ENCODE measurements around the gene GPM6B.

GPM6B gene

DNA sequence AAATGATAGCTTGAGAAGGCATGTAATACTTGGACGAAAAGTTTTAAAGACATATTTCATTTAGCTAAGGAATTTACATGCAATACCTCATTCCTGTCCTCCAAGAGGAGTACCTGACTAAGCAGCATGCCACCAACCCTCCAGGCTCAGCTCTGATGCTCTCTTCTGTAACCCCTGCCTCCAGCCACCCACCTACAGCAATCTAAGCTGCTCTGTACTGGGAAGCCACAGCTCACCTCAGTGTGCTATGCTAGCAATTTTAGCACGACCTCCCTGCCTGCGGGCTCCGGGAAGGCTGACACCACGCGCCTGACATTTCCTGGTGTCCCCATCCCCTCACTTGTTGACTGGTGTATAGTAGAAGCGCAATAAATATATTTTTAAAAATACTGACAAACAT is 23.2 kb upstream of the GPM6B start:
- no peak overlapping the region for H3K4me3 ChIP-seq (ENCODE audit: low read depth, low read length)
- TF ChIP-seq CTCF (IDR thresholded peaks at IDR 0.05; ENCODE audit: low read depth, low read length) (no peak), POLR2A (IDR thresholded peaks at IDR 0.05; ENCODE audit: extremely low read depth, insufficient read length) (no peak), MYC (IDR thresholded peaks at IDR 0.05; ENCODE audit: low read depth, low read length) (no peak)
- TF ChIP-seq, protein P1, sequence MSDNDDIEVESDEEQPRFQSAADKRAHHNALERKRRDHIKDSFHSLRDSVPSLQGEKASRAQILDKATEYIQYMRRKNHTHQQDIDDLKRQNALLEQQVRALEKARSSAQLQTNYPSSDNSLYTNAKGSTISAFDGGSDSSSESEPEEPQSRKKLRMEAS (IDR thresholded peaks at IDR 0.05; ENCODE audit: low read depth, low read length): no peak
- DNase-seq (ENCODE audit: low read depth): no peak

GRCh38 chrX:13837290-13837745 is 20.4 kb upstream of the GPM6B start:
- TF ChIP-seq CTCF (IDR thresholded peaks at IDR 0.05; ENCODE audit: low read depth, low read length) (no peak), MYC (IDR thresholded peaks at IDR 0.05; ENCODE audit: low read depth, low read length) (no peak), POLR2A (IDR thresholded peaks at IDR 0.05; ENCODE audit: extremely low read depth, insufficient read length) (no peak)
- TF ChIP-seq, protein P1 (IDR thresholded peaks at IDR 0.05; ENCODE audit: low read depth, low read length): no peak
- DNase-seq (ENCODE audit: low read depth): no peak
- H3K4me3 ChIP-seq (ENCODE audit: low read depth, low read length): no peak overlapping the region

DNA sequence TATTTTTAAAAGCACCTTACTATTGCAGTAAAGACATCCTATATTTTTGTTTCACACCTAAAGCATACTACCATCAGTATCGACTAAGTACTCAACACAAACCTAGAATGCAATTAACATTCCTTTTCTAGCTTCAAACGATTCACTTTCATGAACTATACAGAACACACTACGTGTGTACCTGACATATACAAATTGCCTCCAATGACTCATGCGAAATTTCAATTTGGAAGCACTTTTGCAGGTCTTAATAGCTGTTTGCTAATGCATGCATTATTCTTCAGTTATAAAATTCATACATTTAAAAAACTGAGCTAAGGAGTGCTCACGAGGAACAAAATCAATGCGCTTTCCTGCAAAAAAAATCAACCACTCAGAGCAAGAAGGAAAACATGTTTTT is 19.7 kb upstream of the GPM6B start:
- no peak for DNase-seq (ENCODE audit: low read depth)
- TF ChIP-seq, protein P1 (IDR thresholded peaks at IDR 0.05; ENCODE audit: low read depth, low read length): no peak
- TF ChIP-seq POLR2A (IDR thresholded peaks at IDR 0.05; ENCODE audit: extremely low read depth, insufficient read length) (no peak), CTCF (IDR thresholded peaks at IDR 0.05; ENCODE audit: low read depth, low read length) (no peak), MYC (IDR thresholded peaks at IDR 0.05; ENCODE audit: low read depth, low read length) (no peak)
- no peak overlapping the region for H3K4me3 ChIP-seq (ENCODE audit: low read depth, low read length)

DNA sequence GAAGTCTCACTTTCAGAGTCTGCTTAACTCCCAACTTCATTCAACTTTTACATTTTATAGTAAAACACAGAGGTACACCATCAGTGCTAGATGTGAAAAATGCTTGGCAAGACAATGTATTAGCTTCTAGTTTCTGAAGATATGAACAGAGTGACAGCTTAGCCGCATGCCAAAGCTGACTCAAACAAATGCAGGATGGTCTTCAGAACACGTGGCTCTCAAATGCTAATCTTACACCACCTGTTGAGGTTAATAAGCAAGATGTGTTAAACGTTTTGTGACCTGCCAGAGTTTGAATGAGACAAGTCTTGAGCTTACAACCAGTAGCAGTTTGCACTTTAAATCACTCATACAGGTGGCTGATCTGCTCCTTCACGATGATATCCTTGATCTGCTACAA is 18.9 kb upstream of the GPM6B start:
- no peak for DNase-seq (ENCODE audit: low read depth)
- TF ChIP-seq POLR2A (IDR thresholded peaks at IDR 0.05; ENCODE audit: extremely low read depth, insufficient read length) (no peak), MYC (IDR thresholded peaks at IDR 0.05; ENCODE audit: low read depth, low read length) (no peak), CTCF (IDR thresholded peaks at IDR 0.05; ENCODE audit: low read depth, low read length) (no peak)
- TF ChIP-seq, protein P1 (IDR thresholded peaks at IDR 0.05; ENCODE audit: low read depth, low read length): no peak
- H3K4me3 ChIP-seq (ENCODE audit: low read depth, low read length): no peak overlapping the region

GRCh38 chrX:13834355-13834754 is 17.5 kb upstream of the GPM6B start:
- no peak overlapping the region for H3K4me3 ChIP-seq (ENCODE audit: low read depth, low read length)
- DNase-seq (ENCODE audit: low read depth): no peak
- TF ChIP-seq, protein P1 (IDR thresholded peaks at IDR 0.05; ENCODE audit: low read depth, low read length): no peak
- no peak for TF ChIP-seq CTCF (IDR thresholded peaks at IDR 0.05; ENCODE audit: low read depth, low read length)

GRCh38 chrX:13829983-13830382 is 13.1 kb upstream of the GPM6B start:
- no peak for TF ChIP-seq POLR2A (IDR thresholded peaks at IDR 0.05; ENCODE audit: extremely low read depth, insufficient read length)
- TF ChIP-seq MYC (IDR thresholded peaks at IDR 0.05; ENCODE audit: low read depth, low read length): no peak
- TF ChIP-seq CTCF (IDR thresholded peaks at IDR 0.05; ENCODE audit: low read depth, low read length): no peak
- TF ChIP-seq, protein P1 (IDR thresholded peaks at IDR 0.05; ENCODE audit: low read depth, low read length): no peak

More at GRCh38 chrX:13829983-13830382, 13.1 kb upstream of the GPM6B start:
- DNase-seq (ENCODE audit: low read depth): no peak
- H3K4me3 ChIP-seq (ENCODE audit: low read depth, low read length): no peak overlapping the region

Measured in NB4 (cell line).